Suprapubic skin (tissue), 4 donors: ENCODE data around the gene GAS6.

Experiments used
- CTCF ChIP-seq, 2 donors: fragments of 200-600 bp in 1 of 2; fragments of 450-650 bp in 1 of 2; sonication (generic) in 1 of 2; IDR thresholded peaks; one replicate each; pipeline ENCODE4 v1.5.1; 2016 to 2019; ENCODE audit warnings: antibody characterized with exemption in 2 of 2, mild to moderate bottlenecking in 1 of 2, moderate library complexity in 1 of 2
- EP300 ChIP-seq: sonication (generic); formaldehyde crosslinking; IDR thresholded peaks from one replicate; pipeline ENCODE4 v1.6.1; 2017; ENCODE audit warnings: antibody characterized with exemption
- POLR2A ChIP-seq, 2 donors: fragments of 450-650 bp; IDR thresholded peaks; one replicate each; pipeline ENCODE4 v1.6.1; 2017; ENCODE audit warnings: antibody characterized with exemption in 2 of 2, mild to moderate bottlenecking in 2 of 2, moderate library complexity in 2 of 2
- POLR2AphosphoS5 ChIP-seq, 3 donors: sonication (generic); formaldehyde crosslinking; IDR thresholded peaks; one replicate each; pipeline ENCODE4 v1.6.1; 2017; ENCODE audit warnings: antibody characterized with exemption in 3 of 3

DNA sequence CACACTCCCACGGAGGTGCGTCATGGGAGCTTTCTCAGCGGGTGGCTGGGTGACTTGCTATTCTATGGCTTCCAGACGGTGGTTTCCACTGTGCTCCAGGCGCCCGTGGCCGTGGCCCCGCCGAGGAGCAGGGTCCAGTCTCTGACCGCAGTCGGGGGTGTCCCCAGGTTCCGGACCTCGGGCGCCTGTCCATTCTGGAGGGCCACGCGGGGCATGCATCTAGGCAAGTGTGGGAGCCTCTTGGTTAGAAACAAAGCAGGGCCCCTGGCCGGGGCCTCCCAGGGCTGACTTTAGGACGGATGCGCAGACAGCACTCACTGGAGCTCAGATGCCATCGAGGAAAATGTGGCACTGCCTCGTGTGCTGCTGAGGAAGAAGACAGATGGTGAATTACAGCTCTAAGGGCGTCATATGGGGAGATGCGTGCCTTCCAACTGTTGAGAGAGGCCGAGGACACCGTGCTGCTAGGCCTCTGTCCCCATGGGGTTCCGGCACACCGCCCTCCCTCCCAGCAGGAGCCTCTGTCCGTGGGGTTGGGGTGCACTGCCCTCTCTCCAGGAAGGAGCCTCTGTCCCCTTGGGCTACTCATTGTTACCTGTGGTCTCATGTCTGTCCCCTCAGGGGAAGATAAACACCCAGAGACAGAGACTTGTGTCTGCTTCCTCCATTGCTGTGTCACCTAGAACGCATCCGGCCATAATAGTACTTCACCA is 66.8 kb downstream of the GAS6 start:
- TF ChIP-seq POLR2AphosphoS5 (IDR thresholded peaks at IDR 0.05): no peak
- no peak for TF ChIP-seq POLR2A (IDR thresholded peaks at IDR 0.05)
- TF ChIP-seq CTCF (IDR thresholded peaks at IDR 0.05): no peak
- no peak for TF ChIP-seq EP300
